Prostate gland (tissue), 2 donors: ENCODE measurements around the gene CHST12. TPM values are rescaled to one million over a fixed set of nuclear protein-coding genes. Genes with fewer than 3 reads are reported as not detected.

ENCODE experiments used
- DNase-seq: peaks from one replicate; pipeline ENCODE4 v3.0.0-alpha.2; 2019; ENCODE audit warnings: low spot score
- H3K27ac ChIP-seq, 2 donors: fragments of 200-600 bp; sonication (generic); 2 replicates each; pipeline ENCODE4 v1.5.1; 2017 to 2019
- H3K27me3 ChIP-seq: fragments of 200-600 bp; sonication (generic); replicated peaks from 2 replicates; pipeline ENCODE4 v1.5.1; 2019; ENCODE audit not compliant: insufficient read depth
- H3K36me3 ChIP-seq, 2 donors: fragments of 200-600 bp; sonication (generic); 1 replicate in 1 of 2; 2 replicates in 1 of 2; pipeline versions ENCODE4 v1.5.1 to v1.8.1; 2017 to 2019
- H3K4me1 ChIP-seq: fragments of 200-600 bp; sonication (generic); replicated peaks from 2 replicates; pipeline ENCODE4 v1.5.1; 2019
- H3K4me3 ChIP-seq, 2 donors: fragments of 200-600 bp; sonication (generic); 2 replicates each; pipeline ENCODE4 v1.5.1; 2017 to 2019
- H3K9me3 ChIP-seq: fragments of 200-600 bp; sonication (generic); 2 replicates; pipeline ENCODE4 v1.5.1; 2017
- CTCF ChIP-seq, 4 experiments: fragments of 200-600 bp in 2 of 4; fragments of 450-650 bp in 2 of 4; sonication (generic) in 2 of 4; IDR thresholded peaks; 1 replicate in 3 of 4; 2 replicates in 1 of 4; pipeline ENCODE4 v1.5.1; 2016 to 2019; ENCODE audit warnings: antibody characterized with exemption in 4 of 4, mild to moderate bottlenecking in 2 of 4, moderate library complexity in 2 of 4
- POLR2A ChIP-seq: fragments of 450-650 bp; IDR thresholded peaks from one replicate; pipeline ENCODE4 v1.6.1; 2016; ENCODE audit warnings: antibody characterized with exemption, mild to moderate bottlenecking
- POLR2AphosphoS5 ChIP-seq: sonication (generic); formaldehyde crosslinking; IDR thresholded peaks from one replicate; pipeline ENCODE4 v1.6.1; 2017; ENCODE audit warnings: antibody characterized with exemption
- WGBS: methylation state at CpG from one replicate; pipeline ENCODE4 v1.1.5; 2018; 5-methylcytosine and 5-hydroxymethylcytosine counted together
- intact Hi-C: fragments of 100-400 bp; cut with DNase I; formaldehyde crosslinking; loops from one replicate; pipeline ENCODE4 v1.14.2; 2022
- total RNA-seq, 2 donors: library from RNA; depleted of rRNA; stranded (reverse); fragments of >200 nt; gene quantifications; one replicate each; pipeline ENCODE4 v1.1.0, GENCODE V29; 2016

The CHST12 gene
- total RNA-seq, 2 donors from 2014 or later = 22.4 to 36.1 TPM

GRCh38 chr7:2360796-2361195 is 42.6 kb upstream of the CHST12 start:
- H3K27me3 ChIP-seq = no peaks in the 10 kb centered on the region
- no peak overlapping the region for H3K27ac ChIP-seq
- no peaks in the 10 kb centered on the region for H3K4me1 ChIP-seq
- no peaks in the 10 kb centered on the region for H3K9me3 ChIP-seq
- intact Hi-C loops = no loop called here
- TF ChIP-seq POLR2AphosphoS5 (no peak), POLR2A (no peak), CTCF (IDR thresholded peaks at IDR 0.05) (no peak)
- peaks cover 16 to 34% of the 10 kb centered on the region in 2 donors for H3K36me3 ChIP-seq
- no peak for DNase-seq
- WGBS = 45% methylated on average over 6 of the region's 6 CpGs
- no peak overlapping the region for H3K4me3 ChIP-seq

GRCh38 chr7:2362385-2363088 is 40.9 kb upstream of the CHST12 start:
- no peaks in the 10 kb centered on the region for H3K27me3 ChIP-seq
- H3K4me3 ChIP-seq = no peak overlapping the region
- H3K27ac ChIP-seq = no peak overlapping the region
- DNase-seq = no peak
- WGBS = 93% methylated on average over 27 of the region's 27 CpGs
- H3K36me3 ChIP-seq = peaks cover 21 to 48% of the 10 kb centered on the region in 2 donors
- intact Hi-C loops = no loop called here
- no peaks in the 10 kb centered on the region for H3K4me1 ChIP-seq
- TF ChIP-seq CTCF (IDR thresholded peaks at IDR 0.05) (no peak), POLR2A (no peak), POLR2AphosphoS5 (no peak)
- no peaks in the 10 kb centered on the region for H3K9me3 ChIP-seq

GRCh38 chr7:2369139-2369538 is 34.3 kb upstream of the CHST12 start:
- peaks cover 22 to 49% of the 10 kb centered on the region in 2 donors for H3K36me3 ChIP-seq

GRCh38 chr7:2371329-2371728 is 32.1 kb upstream of the CHST12 start:
- DNase-seq = no peak
- no peaks in the 10 kb centered on the region for H3K4me1 ChIP-seq
- H3K9me3 ChIP-seq = no peaks in the 10 kb centered on the region
- WGBS = 90% methylated on average over 8 of the region's 8 CpGs
- H3K36me3 ChIP-seq = peaks cover 34 to 51% of the 10 kb centered on the region in 2 donors
- TF ChIP-seq POLR2A = no peak
- no peaks in the 10 kb centered on the region for H3K27me3 ChIP-seq
- no peak overlapping the region for H3K4me3 ChIP-seq
- intact Hi-C loops = no loop called here
- no peak overlapping the region for H3K27ac ChIP-seq

More at GRCh38 chr7:2369139-2369538, 34.3 kb upstream of the CHST12 start:
- no peak for DNase-seq
- Histone ChIP-seq H3K4me1 (no peaks in the 10 kb centered on the region), H3K27ac (no peak overlapping the region), H3K9me3 (no peaks in the 10 kb centered on the region), H3K4me3 (no peak overlapping the region), H3K27me3 (no peaks in the 10 kb centered on the region)
- TF ChIP-seq POLR2AphosphoS5 (no peak), POLR2A (no peak), CTCF (IDR thresholded peaks at IDR 0.05) (no peak)
- intact Hi-C loops = no loop called here
- 95% methylated on average over 10 of the region's 10 CpGs for WGBS

GRCh38 chr7:2372724-2373123 is 30.7 kb upstream of the CHST12 start:
- TF ChIP-seq POLR2A (no peak), POLR2AphosphoS5 (no peak), CTCF (IDR thresholded peaks at IDR 0.05) (no peak)
- Histone ChIP-seq H3K4me3 (no peak overlapping the region), H3K27me3 (no peaks in the 10 kb centered on the region), H3K27ac (no peak overlapping the region), H3K4me1 (no peaks in the 10 kb centered on the region), H3K36me3 (peaks cover 37 to 49% of the 10 kb centered on the region in 2 donors), H3K9me3 (no peaks in the 10 kb centered on the region)
- DNase-seq = no peak
- intact Hi-C loops = no loop called here
- 77% methylated on average over 14 of the region's 14 CpGs for WGBS
